Measurements from ENCODE around the gene HTT. TPM values are rescaled to one million over a fixed set of nuclear protein-coding genes. Genes with fewer than 3 reads are reported as not detected.

The HTT gene
- total RNA-seq, 1 experiment from 2014 or later = 18.4 TPM

DNA sequence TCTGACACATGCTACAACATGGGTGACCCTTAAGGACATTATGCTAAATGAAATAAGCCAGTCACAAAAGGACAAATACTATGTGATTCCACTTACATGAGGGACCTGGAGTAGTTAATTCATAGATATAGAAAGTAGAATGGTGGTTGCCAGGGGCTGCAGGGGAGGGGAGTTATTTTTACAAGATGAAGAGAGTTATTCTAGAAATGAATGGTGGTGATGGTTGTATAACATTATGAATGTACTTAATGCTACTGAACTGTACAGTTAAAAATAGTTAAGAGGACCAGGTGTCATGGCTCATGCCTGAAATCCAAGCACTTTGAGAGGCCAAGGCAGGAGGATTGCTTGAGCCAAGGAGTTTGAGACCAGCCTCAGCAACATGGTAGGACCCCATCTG lies 115.0 kb downstream of the HTT start:
- Histone ChIP-seq H3K9me2 (replicated peaks; ENCODE audit: low read length) (no peaks in the 10 kb centered on the region), H3K36me3 (ENCODE audit: low read depth, low read length) (peaks cover 7% of the 10 kb centered on the region), H3K4me2 (ENCODE audit: low read length) (no peak overlapping the region), H4K20me1 (ENCODE audit: low read length) (no peaks in the 10 kb centered on the region), H3K9me3 (ENCODE audit: low read length) (no peaks in the 10 kb centered on the region), H3K79me2 (ENCODE audit: low read length) (no peaks in the 10 kb centered on the region), H2AFZ (ENCODE audit: low read length) (no peak overlapping the region), H3F3A (ENCODE audit: low read length, unreplicated experiment) (no peaks in the 10 kb centered on the region), H3K4me3 (ENCODE audit: low read length) (no peak overlapping the region), H3K4me1 (ENCODE audit: insufficient read depth, low read length) (no peaks in the 10 kb centered on the region), H3K9ac (ENCODE audit: low read length) (no peak overlapping the region), H3K27me3 (ENCODE audit: low read length) (no peaks in the 10 kb centered on the region), H3K27ac (ENCODE audit: low read length) (no peak overlapping the region)
- intact Hi-C loops (cut with micrococcal nuclease) = no loop called here
- no TSS peak for BruUV-seq (replicated peaks)
- TF ChIP-seq, protein P1, sequence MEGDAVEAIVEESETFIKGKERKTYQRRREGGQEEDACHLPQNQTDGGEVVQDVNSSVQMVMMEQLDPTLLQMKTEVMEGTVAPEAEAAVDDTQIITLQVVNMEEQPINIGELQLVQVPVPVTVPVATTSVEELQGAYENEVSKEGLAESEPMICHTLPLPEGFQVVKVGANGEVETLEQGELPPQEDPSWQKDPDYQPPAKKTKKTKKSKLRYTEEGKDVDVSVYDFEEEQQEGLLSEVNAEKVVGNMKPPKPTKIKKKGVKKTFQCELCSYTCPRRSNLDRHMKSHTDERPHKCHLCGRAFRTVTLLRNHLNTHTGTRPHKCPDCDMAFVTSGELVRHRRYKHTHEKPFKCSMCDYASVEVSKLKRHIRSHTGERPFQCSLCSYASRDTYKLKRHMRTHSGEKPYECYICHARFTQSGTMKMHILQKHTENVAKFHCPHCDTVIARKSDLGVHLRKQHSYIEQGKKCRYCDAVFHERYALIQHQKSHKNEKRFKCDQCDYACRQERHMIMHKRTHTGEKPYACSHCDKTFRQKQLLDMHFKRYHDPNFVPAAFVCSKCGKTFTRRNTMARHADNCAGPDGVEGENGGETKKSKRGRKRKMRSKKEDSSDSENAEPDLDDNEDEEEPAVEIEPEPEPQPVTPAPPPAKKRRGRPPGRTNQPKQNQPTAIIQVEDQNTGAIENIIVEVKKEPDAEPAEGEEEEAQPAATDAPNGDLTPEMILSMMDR (conservative IDR thresholded peaks at IDR 0.05; ENCODE audit: low read depth, low read length) = no peak
- TF ChIP-seq EZH2phosphoT487 (IDR thresholded peaks at IDR 0.05; ENCODE audit: borderline replicate concordance, low read length) = no peak
- DNase-seq (no peak), ATAC-seq (no peak)
- ChIA-PET CTCF (no interaction called here), POLR2A (ENCODE audit: unreplicated experiment) (no interaction called here)

GRCh38 chr4:3190549-3190948 lies 116.1 kb downstream of the HTT start:
- DNase-seq = no peak
- H4K20me1 ChIP-seq (ENCODE audit: low read length) = no peaks in the 10 kb centered on the region
- no peaks in the 10 kb centered on the region for H3K4me1 ChIP-seq (ENCODE audit: insufficient read depth, low read length)
- no peaks in the 10 kb centered on the region for H3F3A ChIP-seq (ENCODE audit: low read length, unreplicated experiment)
- POLR2A ChIA-PET (ENCODE audit: unreplicated experiment) = no interaction called here
- no peak overlapping the region for H2AFZ ChIP-seq (ENCODE audit: low read length)
- ATAC-seq = no peak
- CTCF ChIA-PET = no interaction called here
- no peaks in the 10 kb centered on the region for H3K9me3 ChIP-seq (ENCODE audit: low read length)
- no peak overlapping the region for H3K4me3 ChIP-seq (ENCODE audit: low read length)
- H3K9me2 ChIP-seq (replicated peaks; ENCODE audit: low read length) = no peaks in the 10 kb centered on the region
- H3K27me3 ChIP-seq (ENCODE audit: low read length) = no peaks in the 10 kb centered on the region
- TF ChIP-seq EZH2phosphoT487 (IDR thresholded peaks at IDR 0.05; ENCODE audit: borderline replicate concordance, low read length) (no peak), EZH2 (IDR thresholded peaks at IDR 0.05; ENCODE audit: low read length, unreplicated experiment) (no peak)
- TF ChIP-seq, protein P1 (conservative IDR thresholded peaks at IDR 0.05; ENCODE audit: low read depth, low read length) = no peak
- no peaks in the 10 kb centered on the region for H3K79me2 ChIP-seq (ENCODE audit: low read length)
- peaks cover 7% of the 10 kb centered on the region for H3K36me3 ChIP-seq (ENCODE audit: low read depth, low read length)
- intact Hi-C loops (cut with micrococcal nuclease) = no loop called here
- no peak overlapping the region for H3K27ac ChIP-seq (ENCODE audit: low read length)
- H3K4me2 ChIP-seq (ENCODE audit: low read length) = no peak overlapping the region
- no TSS peak for BruUV-seq (replicated peaks)
- H3K9ac ChIP-seq (ENCODE audit: low read length) = no peak overlapping the region

DNA sequence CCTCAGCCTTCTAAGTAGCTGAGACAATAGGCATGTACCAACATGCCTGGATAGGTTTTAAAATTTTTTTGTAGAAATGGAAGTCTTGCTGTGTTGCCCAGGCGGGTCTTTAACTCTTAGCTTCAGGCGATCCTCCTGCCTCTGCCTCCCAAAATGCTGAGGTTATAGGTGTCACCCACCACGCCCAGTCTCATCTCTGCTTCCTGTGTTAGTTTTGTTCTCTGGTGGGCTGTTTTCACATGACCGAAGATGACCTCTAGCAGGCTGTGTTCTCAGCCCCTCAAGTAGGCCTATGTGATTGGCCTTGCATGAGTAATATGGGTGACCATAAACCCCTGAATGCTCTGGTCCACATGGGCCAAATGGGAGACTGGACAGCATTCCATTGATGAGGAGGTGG lies 117.7 kb downstream of the HTT start:
- no peaks in the 10 kb centered on the region for H3K79me2 ChIP-seq (ENCODE audit: low read length)
- no peak overlapping the region for H3K9ac ChIP-seq (ENCODE audit: low read length)
- ATAC-seq (no peak), DNase-seq (no peak)
- no peak overlapping the region for H3K27ac ChIP-seq (ENCODE audit: low read length)
- H3K36me3 ChIP-seq (ENCODE audit: low read depth, low read length) = peaks cover 7% of the 10 kb centered on the region
- H3K4me1 ChIP-seq (ENCODE audit: insufficient read depth, low read length) = no peaks in the 10 kb centered on the region
- H3K4me2 ChIP-seq (ENCODE audit: low read length) = no peak overlapping the region
- H3K9me2 ChIP-seq (replicated peaks; ENCODE audit: low read length) = no peaks in the 10 kb centered on the region
- H3K4me3 ChIP-seq (ENCODE audit: low read length) = no peak overlapping the region
- TF ChIP-seq, protein P1 (conservative IDR thresholded peaks at IDR 0.05; ENCODE audit: low read depth, low read length) = no peak
- no peak for TF ChIP-seq EZH2 (IDR thresholded peaks at IDR 0.05; ENCODE audit: low read length, unreplicated experiment)
- TF ChIP-seq EZH2phosphoT487 (IDR thresholded peaks at IDR 0.05; ENCODE audit: borderline replicate concordance, low read length) = no peak
- no peak overlapping the region for H2AFZ ChIP-seq (ENCODE audit: low read length)
- H3F3A ChIP-seq (ENCODE audit: low read length, unreplicated experiment) = no peaks in the 10 kb centered on the region
- intact Hi-C loops (cut with micrococcal nuclease) = no loop called here
- POLR2A ChIA-PET (ENCODE audit: unreplicated experiment) = interaction anchor here (0.6 kb wide), 1 partner anchor 19 kb away, joined by 3 read pairs; no protein-coding TSS in a partner anchor
- no peaks in the 10 kb centered on the region for H3K27me3 ChIP-seq (ENCODE audit: low read length)
- H4K20me1 ChIP-seq (ENCODE audit: low read length) = no peaks in the 10 kb centered on the region
- no TSS peak for BruUV-seq (replicated peaks)
- H3K9me3 ChIP-seq (ENCODE audit: low read length) = no peaks in the 10 kb centered on the region
- CTCF ChIA-PET = no interaction called here
